GM19023 (cell line): Measurements from ENCODE around the gene TLL1.

Experiments used
- ATAC-seq: cut with Tn5 transposase; IDR thresholded peaks from one replicate; pipeline ENCODE4 v1.9.1; 2021; ENCODE audit warnings: mild to moderate bottlenecking, moderate library complexity; ENCODE audit not compliant: unreplicated experiment

Gene TLL1

DNA sequence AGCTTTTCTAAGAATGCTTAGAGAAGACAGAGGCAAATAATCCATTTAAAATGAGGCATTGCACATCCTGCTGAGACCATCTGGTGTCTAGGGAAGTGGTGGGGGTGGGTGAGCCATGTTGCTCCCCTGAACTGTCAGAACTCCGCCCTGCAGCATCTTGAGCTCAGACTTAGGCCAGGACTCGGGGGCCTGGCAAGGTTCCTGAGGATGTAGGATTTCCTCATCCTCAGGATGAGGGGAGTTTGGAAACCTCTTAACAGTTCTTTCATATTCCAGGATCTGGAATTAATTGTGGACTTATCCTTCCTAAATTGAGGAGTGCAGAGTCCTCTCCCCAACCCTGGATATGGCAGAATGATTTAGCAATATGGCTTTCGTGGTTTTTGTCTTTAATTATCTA is 6.6 kb downstream of the TLL1 start:
- ATAC-seq: no peak

DNA sequence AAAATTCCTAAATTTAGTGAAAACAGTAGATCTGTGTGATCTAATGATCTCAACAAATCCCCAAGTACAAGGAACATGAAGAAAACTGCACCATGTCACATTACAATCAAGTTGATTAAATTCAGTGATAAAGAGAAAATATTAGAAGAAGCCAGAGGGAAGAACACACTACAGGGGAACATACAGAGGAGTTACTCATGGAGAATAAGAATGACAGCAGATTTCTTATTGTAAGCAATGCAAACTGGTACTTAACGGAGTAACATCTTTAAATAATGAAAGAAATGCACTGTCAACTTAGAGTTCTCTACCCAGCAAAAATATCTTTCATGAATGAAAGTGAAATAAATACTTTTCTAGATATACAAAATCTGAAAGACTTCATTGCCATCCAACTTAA is 21.1 kb downstream of the TLL1 start:
- no peak for ATAC-seq

DNA sequence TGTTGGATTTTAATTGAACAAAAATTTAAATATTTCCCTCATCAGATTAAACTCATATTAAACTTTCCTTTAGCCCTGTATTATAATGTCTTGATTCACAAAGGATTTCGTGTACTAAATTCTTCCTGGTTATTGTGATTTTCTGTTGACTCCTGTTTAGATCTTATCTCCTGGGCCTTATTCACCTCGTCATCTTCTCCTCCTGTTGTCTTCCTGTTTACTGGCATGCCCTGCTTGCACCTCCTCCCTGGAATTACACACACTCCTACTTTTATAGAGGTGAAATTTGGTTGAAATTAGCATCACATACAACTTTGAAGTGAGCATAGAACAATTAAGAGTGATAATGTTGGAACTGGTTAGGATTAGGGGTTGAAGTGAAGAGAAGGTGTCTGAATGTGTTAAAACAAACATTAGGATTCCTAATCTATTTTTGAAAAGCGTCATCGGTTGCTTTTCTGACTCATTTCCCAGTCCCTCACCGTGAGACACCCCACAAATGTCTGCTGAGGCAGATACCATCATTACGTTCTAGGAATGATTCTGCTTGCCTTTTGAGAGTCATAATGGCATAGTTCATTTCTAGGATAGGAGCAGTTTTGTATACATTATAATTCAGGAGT is 32.5 kb downstream of the TLL1 start:
- ATAC-seq: no peak

DNA sequence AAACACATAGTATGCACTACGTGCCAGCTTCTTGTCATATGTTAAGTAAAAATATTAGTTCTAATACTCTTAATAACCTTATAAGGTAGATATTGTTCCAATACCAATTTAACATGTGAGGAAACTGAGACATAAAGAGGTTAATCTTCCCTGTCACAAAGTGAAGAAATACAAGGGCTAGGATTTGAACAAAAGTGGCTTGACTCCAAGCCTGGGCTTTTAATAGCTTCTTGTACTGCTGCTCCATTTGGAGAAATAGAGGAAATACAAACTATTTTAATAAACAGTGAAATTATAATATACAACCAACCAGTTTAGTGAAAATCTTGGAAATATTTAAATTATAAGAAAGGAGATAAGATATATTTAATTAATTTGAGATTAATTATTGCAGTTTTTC is 33.2 kb downstream of the TLL1 start:
- ATAC-seq: no peak

DNA sequence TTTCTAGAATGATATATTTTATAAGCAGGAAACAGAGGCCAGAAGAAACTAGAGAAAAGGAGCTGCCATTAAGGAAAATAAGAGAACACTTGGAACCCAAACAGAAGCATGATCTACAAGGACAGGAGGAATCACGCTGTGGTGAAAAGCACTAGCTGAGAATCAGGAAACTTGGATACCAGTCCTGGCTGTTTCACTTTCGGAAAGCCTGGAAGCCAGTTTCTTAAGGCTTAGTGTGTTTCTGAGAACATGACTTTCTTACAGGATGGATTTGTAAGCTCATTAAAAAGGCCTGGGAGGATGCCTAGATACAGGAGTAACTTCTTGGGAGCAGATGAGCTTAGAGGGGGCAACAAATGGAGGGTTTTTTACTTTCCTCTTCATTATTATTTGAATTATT is 36.9 kb downstream of the TLL1 start:
- ATAC-seq: no peak

DNA sequence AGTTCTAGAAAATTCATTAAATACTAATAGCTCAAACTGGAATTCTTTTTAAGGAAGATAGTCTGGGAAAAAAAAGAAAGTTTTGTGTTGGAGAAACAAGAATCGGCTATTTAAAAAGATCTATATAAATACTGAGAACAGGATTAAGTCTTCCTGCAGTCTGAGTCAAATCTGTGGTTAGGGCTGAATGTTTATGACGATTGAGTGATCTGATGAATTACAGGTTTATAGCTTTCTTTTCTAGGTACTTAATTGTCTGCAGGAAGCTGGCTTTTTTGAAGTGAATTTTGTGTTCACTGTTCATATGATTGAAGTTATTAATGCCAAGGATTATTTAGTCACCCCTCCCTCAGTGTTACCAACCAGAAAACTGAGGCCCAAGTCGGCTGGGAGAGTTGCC is 42.2 kb downstream of the TLL1 start:
- no peak for ATAC-seq

DNA sequence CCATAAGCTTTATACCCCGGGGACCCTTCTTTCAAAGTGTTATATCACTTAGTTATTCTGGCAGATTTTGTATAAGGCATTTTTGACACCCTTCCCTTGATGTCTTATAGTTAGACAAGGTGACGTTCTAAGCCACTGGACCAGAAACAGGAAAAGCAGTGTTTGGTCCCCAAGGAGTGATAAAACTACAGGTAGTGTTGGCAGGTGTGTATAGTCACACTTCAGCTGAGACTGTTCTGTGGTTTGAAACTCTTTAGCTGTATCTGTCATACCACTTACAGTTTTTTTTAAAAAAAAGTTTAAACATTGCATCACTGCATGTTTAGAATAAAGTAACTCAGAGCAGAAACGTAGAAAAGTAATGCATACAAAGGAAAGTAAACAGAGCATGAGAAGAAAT is 48.5 kb downstream of the TLL1 start:
- ATAC-seq: no peak

DNA sequence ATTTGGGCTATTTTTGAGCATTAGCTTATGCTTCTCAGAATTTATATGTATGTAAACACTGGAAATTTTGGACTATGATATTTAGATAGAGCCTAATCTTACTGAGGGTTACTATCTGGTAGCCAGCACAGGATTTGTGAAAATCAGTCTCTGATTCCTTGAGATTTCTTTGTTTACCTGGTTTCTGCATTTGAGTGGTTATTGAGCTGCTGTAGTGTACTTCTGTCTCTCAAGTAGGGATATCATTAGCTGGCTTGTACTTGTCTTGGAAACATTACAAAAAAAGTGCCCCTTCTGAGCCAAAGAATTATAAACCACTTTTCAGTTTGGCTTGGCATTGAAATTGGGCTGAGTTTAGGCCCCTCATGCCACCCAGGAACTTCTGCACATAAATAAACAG is 49.7 kb downstream of the TLL1 start:
- no peak for ATAC-seq

DNA sequence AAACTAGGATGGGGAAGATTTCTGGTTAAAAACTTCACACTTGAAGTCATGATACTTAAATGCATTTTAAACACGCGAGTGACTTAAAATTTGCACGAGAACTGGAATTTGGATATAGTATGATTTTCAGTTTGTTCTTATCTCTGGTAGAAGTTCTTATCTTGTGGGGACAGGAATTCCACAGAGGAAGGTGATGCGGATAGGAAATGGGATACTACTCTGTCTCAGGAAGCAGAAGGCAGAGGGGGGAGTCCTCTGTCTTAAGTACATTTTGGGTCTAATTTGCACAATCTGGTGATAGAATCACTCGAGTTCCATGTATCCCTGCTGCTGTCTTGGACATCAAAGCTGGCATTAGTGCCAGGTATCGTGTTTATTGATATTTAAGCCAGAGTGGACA is 53.3 kb downstream of the TLL1 start:
- ATAC-seq: no peak

DNA sequence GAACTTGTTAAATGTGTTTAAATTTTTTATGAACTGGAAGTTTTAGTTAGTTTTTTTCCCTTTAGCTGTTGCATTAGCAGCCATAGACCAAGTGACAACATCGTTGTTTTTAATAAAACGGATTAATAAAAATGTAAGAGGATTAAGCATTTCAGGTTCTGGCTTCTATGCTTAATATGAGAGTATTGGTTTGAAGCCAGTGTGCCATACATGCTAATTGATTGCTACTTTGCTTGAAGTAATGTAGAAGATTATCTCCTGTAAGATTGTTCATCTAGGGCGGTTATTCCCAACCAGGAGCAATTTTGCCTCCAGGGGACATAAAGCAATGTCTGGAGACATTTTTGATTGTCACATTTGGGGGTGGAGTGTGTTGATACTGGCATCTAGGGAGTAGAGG is 54.3 kb downstream of the TLL1 start:
- no peak for ATAC-seq

DNA sequence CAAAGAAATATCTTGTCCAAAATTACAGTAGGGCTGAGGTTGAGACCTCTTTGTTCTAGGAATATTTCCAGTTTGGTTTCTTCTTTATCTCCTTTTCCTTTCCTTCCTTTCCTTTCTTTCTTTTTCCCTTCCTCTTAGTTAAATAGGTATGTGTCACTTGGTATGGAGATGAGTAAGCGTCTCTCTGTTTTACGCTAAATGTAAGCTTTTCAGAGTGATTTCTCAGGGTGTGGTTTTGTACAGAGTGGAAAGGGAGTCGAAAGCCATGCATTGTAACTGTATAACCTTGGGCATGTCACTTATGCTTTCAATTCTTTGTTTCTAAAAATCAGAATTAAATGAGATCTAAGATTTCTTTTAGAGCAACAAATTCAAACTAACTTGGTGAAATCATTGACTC is 54.8 kb downstream of the TLL1 start:
- no peak for ATAC-seq

DNA sequence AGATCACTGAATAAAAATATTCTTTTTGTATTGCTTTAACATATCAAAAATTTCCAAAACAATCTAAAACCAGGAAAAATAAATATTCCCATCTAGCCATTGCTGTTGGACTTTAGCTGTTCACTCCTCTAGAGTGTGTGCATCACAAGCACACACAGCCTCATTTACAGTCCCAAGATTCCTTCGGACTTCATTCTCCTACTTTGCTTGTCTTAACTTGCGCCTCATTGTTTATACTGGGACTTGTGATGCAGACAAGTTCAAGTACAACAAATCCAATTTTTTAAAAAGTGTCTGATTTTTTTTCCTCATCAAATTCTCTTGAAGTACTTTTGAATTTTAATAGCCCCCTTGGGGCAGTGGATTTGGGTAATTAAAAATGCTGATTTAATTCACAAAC is 55.6 kb downstream of the TLL1 start:
- no peak for ATAC-seq

DNA sequence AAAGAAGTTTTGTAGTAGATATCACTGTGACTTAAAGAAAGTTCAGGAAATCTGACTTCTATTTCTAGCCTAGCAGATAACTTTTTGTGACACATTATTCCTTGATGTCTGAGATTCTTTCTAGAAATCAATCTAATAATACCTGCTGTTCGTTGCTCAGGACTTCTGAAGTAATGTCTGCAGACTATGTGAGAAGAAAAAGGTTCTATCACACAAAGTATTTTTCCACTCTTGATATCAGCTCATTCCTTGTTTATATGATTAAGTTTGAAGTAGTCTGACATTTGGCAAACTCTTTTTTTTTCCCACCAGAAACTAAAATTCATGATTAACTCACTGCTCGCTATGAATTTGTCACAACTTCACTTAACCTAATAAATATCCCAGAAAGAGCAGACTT is 56.6 kb downstream of the TLL1 start:
- no peak for ATAC-seq

DNA sequence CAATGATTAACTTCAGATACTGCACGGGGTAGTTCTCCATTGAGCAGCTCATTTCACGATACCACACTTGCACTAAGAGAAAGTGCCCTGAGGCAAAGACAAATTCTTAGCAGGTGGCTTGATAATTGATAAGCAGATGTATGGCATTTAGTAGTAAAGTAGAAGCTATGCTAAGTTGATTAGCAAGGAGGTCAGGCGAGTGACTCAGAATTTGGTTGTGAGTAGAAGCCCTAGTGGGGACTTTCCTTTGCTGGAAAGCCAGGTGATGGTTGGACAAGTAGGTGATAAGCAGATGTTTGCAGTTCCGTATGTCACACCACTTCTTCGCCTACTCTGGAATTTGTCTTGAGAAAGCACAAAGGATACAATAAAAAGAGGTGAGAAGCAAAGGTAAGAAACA is 58.7 kb downstream of the TLL1 start:
- ATAC-seq: no peak

DNA sequence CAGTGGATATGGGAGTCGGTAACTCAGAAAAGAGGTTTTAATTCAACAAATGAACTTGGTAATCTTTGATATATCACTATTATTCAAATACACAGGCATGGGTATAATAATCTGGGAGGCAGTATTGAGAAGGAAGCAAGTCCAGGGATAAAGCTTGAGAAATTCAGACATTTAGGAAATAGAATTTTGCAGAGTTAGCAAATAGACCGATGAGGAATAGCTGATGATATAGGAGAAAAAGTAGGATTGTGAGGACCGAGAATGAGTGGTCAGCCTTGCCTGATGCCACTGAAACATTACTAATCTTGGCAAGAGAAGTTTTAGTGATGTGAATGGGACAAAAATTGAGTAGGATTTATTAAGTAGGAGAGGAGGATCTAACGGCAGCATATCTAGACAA is 71.9 kb downstream of the TLL1 start:
- ATAC-seq: no peak

DNA sequence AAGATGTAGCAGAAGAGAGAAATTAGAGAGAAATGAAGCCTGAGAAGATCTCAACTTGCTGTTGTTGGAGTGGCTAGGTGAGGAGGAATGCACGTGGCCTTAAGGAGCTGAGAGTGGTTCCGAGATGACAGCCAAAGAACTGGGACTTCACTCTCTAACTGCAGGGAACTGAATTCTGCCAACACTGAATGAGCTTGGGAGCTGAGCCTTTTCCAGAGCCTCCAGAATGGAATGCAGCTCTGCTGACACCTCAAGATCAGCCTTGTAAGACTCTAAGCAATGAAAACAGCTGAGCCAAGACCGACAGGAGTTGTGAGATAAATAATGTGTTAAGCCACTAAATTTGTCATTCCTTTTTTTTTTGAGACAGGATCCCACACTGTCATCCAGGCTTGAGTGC is 73.0 kb downstream of the TLL1 start:
- no peak for ATAC-seq

DNA sequence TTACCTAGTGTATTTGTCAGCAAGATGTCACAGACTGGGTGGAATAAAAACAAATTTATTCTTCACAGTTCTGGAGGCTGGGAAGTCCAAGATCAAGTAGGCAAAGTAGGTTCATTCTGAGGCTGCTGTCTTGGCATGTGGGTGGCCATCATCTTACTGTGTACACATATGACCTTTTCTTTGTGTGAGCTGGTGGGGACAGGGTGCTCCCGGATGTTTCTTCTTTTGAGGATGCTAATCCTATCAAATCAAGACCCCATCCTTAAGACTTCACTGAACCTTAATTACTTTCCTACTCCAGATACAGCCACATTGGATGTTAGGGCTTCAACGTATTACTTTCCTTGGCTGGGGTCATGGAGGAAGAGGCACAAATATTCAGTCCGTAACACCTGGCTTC is 74.0 kb downstream of the TLL1 start:
- no peak for ATAC-seq

DNA sequence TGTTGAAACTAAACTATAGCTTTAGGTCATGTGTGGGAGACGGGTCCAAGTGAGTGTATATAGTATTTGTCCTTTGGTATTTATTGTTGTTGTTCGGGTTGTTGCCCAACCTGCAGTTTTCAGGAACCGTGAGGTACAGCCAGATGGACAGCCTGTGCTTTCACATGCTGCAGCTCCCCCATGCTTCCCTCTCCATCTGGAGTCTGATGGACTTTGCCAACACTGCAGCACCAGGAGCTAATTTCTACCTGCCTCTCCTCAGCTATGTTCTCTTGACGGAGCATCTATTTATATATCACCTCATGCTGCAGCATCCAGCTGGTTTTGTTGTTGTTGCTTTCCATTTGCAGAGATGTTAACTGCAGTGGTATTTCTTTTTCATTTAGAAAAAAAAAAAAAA is 80.1 kb downstream of the TLL1 start:
- ATAC-seq: no peak

DNA sequence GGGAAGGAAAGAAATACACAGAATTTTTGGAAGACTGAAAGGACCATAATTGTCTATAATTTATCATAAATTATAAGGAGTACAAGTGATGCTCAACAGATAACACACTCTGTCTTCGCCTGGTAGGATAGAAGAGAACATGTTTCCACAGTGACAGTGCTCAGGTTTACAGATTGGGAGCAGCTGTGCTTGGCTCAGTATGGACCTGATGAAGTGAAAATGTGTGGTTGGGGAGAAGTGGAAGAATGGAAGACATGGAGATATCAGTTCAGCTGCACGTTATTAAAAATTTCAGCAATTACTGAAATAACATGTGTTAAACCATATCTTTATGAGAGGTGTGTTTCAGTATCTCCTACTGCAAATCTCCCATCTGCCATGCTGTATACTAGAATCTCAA is 90.6 kb downstream of the TLL1 start:
- no peak for ATAC-seq

DNA sequence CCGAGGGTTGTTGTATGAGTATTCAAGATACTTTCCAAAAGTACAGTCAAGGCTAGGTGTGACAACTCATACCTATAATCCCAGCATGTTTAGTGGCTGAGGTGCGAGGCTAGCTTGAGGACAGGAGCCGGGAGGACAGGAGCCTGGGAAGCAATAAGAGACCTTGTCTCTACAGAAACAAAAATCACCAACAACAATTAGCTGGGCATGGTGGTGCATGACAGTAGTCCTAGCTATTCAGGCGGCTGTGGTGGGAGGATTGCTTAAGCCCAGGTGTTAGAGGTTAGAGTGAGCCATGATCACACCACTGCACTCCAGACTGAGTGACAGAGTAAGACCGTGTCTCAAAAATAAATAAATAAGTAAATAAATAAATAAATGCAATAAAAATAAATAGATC is 91.6 kb downstream of the TLL1 start:
- ATAC-seq: no peak

DNA sequence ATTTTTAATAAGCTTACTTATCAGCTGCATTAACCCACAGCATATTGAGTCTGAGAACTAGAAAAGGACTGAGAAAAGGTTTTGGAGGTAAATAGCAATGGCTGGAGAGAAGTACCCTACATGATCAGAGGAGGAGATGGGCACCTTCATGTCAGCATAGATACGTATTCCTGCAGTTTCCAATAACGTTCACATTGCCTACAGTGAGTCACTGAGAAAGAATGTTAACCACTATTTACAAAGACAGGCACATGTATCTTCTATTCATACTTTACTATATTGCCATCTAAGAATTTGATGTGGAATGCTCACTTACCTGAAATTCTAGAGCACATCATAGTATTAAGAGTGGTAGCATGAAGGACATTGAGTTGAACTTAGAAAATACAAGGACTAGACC is 92.5 kb downstream of the TLL1 start:
- ATAC-seq: no peak

DNA sequence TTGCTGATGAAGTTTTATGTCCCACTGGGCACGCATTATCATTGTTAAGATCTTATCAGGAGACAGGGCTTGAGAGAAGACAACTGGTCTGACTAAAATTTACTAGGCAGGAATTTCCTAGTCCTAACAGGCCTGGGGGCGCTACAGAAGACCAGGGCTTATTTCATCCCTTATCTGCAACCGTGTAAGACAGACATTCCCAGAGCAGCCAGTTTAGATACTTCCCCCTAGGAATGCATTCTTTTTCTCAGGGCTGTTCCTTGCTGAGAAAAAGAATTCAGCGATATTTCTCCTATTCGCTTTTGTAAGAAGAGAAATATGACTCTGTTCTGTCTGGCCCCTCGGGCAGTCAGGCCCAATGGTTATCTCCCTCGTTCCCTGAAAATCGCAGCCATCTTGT is 93.8 kb downstream of the TLL1 start:
- ATAC-seq: no peak

DNA sequence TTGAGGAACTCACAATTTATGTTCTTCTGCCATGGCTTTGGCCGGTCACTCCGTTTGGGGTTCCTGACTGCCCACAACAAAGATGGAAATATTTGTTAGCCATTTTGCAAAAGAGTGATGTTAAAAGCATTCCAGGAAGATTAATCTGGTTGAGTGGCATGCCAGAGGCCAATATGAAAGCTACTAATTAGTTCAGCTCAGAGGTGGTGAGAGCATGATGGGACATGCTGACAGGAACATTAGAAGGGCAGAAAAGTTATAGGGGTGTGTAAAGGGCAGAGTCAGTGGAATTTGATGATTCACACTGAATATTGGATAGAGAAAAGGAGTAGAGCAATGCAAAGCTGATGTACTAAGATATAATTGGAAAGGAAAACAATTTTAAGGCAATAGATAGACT is 94.4 kb downstream of the TLL1 start:
- ATAC-seq: no peak
